Measurements from ENCODE around the gene ERC2.

Gene ERC2

DNA sequence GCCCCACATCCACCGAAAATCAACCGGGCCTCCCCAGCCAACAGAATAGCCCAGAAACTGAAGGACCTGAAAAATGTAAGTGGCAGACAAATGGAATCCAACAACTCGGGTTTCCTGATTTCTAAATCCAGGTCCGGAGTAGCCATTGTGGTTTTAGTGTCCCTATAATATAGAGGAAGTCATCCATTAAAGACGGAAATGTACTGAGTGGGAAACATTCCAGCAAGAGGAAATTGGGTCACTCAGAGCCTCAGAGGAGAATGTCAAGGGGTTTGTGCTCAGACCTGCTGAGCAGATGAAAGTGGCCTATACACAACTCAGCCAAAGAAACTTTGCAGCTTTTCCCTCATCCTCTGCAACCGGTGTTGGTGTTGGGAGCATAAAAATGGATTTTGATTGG, 366.7 kb downstream of the ERC2 start:
- Mint-ChIP-seq H3K27me3 (ENCODE audit: low read depth) (no peaks in the 10 kb centered on the region), H3K4me3 (no peak overlapping the region), H3K4me1 (no peaks in the 10 kb centered on the region), H3K9me3 (no peaks in the 10 kb centered on the region), H3K36me3 (ENCODE audit: low read depth) (no peaks in the 10 kb centered on the region), H3K27ac (no peak overlapping the region)
- TF ChIP-seq CTCF (IDR thresholded peaks at IDR 0.05; ENCODE audit: unreplicated experiment in 3 of 3): no peak

DNA sequence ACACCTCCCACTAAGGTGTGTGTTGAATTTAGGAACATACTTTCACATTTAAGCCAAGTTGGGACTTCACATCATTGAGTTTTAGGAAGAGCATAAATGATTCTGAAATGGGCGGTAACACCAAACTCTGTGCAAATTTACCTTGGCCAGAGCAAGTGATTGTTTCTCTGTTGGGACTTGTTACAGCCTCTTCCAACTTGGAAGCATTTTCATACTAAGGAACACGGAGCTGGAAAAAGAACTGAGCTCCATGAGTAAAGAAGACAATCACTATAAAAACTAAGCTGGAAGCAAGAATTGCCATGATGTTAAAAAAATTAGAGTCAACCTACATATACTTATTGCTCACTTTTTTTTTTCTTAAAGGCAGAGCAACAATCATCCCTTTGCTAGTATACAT, 371.3 kb downstream of the ERC2 start:
- Mint-ChIP-seq H3K27me3 (ENCODE audit: low read depth) (no peaks in the 10 kb centered on the region), H3K4me3 (no peak overlapping the region), H3K27ac (no peak overlapping the region), H3K9me3 (no peaks in the 10 kb centered on the region), H3K4me1 (peaks cover 4% of the 10 kb centered on the region), H3K36me3 (ENCODE audit: low read depth) (no peaks in the 10 kb centered on the region)
- TF ChIP-seq CTCF (IDR thresholded peaks at IDR 0.05; ENCODE audit: unreplicated experiment in 3 of 3): no peak

GRCh38 chr3:56094170-56094569, 374.1 kb downstream of the ERC2 start:
- Mint-ChIP-seq H3K27me3 (ENCODE audit: low read depth) (no peaks in the 10 kb centered on the region), H3K9me3 (no peaks in the 10 kb centered on the region), H3K4me3 (no peak overlapping the region), H3K4me1 (peaks cover 4% of the 10 kb centered on the region), H3K27ac (no peak overlapping the region), H3K36me3 (ENCODE audit: low read depth) (no peaks in the 10 kb centered on the region)
- no peak for TF ChIP-seq CTCF (IDR thresholded peaks at IDR 0.05; ENCODE audit: unreplicated experiment in 3 of 3)

DNA sequence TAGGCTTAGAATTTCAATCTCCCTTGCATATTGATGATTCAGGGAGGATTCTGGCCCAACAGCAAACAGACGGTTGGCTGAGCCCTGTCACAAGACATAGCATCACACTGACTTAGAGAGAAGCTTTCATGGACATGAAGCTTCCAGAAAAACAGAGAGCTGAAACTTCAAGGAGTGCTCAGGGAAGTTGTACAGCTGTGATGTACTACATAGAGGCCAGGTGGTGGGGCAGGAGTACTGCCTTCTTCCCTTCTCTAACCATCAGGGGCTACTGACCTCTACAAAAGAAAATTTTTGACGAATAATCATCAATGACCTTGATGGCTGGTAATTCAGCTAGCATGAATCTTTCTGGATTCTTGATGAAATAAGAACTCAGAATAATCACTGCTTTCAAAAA, 378.5 kb downstream of the ERC2 start:
- no peaks in the 10 kb centered on the region for H3K27me3 Mint-ChIP-seq (ENCODE audit: low read depth)
- TF ChIP-seq CTCF (IDR thresholded peaks at IDR 0.05; ENCODE audit: unreplicated experiment in 3 of 3): no peak
- H3K36me3 Mint-ChIP-seq (ENCODE audit: low read depth): no peaks in the 10 kb centered on the region
- no peak overlapping the region for H3K4me3 Mint-ChIP-seq
- peaks cover 25% of the 10 kb centered on the region for H3K4me1 Mint-ChIP-seq
- no peaks in the 10 kb centered on the region for H3K9me3 Mint-ChIP-seq
- no peak overlapping the region for H3K27ac Mint-ChIP-seq

DNA sequence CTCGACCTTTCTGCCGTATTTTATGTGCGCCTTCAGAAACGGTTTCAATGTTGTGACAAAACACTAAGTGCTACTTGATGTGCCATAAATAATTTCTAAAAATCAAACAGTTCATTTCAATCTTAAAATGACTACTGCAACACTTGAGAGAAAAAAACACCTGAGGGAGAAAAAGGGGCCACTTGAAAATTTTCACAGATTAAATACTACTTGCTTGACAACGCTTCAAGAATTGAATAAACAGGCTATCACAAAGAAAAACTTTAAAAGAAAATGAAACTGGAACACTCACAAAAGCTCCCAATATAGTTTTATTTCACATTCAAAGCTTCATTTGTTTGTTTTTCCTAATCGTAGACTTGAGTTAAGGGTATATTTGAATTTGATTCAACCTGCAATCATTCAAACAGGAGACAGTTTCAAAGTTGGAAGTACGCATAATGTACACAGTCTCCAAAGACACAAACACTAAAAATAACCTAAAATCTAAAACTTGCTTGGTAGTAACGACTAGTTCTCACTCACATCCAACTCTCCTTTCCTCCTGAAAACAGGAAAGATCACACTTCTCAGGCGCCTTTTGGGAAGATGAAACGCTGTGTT, 380.7 kb downstream of the ERC2 start:
- no peaks in the 10 kb centered on the region for H3K27me3 Mint-ChIP-seq (ENCODE audit: low read depth)
- H3K4me3 Mint-ChIP-seq: no peak overlapping the region
- peaks cover 21% of the 10 kb centered on the region for H3K4me1 Mint-ChIP-seq
- no peak for TF ChIP-seq CTCF (IDR thresholded peaks at IDR 0.05; ENCODE audit: unreplicated experiment in 3 of 3)
- H3K27ac Mint-ChIP-seq: peak overlapping the region; percentile 23 to 81 (median 67)
- H3K36me3 Mint-ChIP-seq (ENCODE audit: low read depth): no peaks in the 10 kb centered on the region
- H3K9me3 Mint-ChIP-seq: no peaks in the 10 kb centered on the region

DNA sequence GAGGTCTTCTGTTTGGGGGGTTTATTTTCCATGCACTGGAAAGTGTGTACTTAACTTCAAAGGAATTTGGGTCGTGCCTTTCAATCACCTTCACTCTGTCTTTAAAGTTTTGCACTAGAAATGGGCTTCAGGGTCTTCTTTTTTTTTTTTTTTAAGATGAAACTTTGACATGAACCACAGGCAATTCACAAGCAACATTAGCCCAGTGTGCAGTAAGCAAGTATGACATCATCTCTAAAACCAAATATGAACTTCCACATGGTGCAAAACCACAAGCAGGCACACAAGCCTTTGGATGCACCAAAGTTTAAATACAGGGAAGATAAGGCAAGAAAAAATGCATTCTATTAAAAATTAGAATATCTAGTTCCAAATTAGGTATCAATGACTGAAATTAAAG, 381.9 kb downstream of the ERC2 start:
- H3K4me3 Mint-ChIP-seq: no peak overlapping the region
- peak overlapping the region in 1 of 3 experiments; percentile 81 for H3K27ac Mint-ChIP-seq
- H3K36me3 Mint-ChIP-seq (ENCODE audit: low read depth): no peaks in the 10 kb centered on the region
- no peaks in the 10 kb centered on the region for H3K27me3 Mint-ChIP-seq (ENCODE audit: low read depth)
- H3K4me1 Mint-ChIP-seq: peaks cover 21% of the 10 kb centered on the region
- no peaks in the 10 kb centered on the region for H3K9me3 Mint-ChIP-seq
- TF ChIP-seq CTCF (IDR thresholded peaks at IDR 0.05; ENCODE audit: unreplicated experiment in 3 of 3): no peak
